Measurements from ENCODE around the gene TEX29.

The TEX29 gene

GRCh38 chr13:111367340-111367739, 46.9 kb downstream of the TEX29 start:
- Histone ChIP-seq H3F3A (ENCODE audit: low read depth) (no peaks in the 10 kb centered on the region), H3K79me2 (ENCODE audit: insufficient read depth, low read length) (no peaks in the 10 kb centered on the region), H3K27me3 (ENCODE audit: insufficient read depth, low read length, poor library complexity, severe bottlenecking) (no peaks in the 10 kb centered on the region), H3K4me1 (ENCODE audit: insufficient read depth, low read length, poor library complexity, severe bottlenecking) (no peaks in the 10 kb centered on the region), H4K20me1 (ENCODE audit: insufficient read depth, low read length, poor library complexity, severe bottlenecking) (no peaks in the 10 kb centered on the region), H3K36me3 (ENCODE audit: insufficient read depth, low read length) (no peaks in the 10 kb centered on the region), H2AFZ (ENCODE audit: low read length) (no peak overlapping the region), H3K9me2 (replicated peaks; ENCODE audit: low read depth, low read length) (no peaks in the 10 kb centered on the region), H3K4me2 (ENCODE audit: low read depth, low read length, poor library complexity, severe bottlenecking) (no peak overlapping the region), H3K9me3 (ENCODE audit: insufficient read depth, low read depth, low read length) (no peaks in the 10 kb centered on the region), H3K9ac (ENCODE audit: low read depth, low read length, poor library complexity, severe bottlenecking) (no peak overlapping the region), H3K4me3 (ENCODE audit: low read length, poor library complexity, severe bottlenecking) (no peak overlapping the region)
- no peak for TF ChIP-seq EZH2phosphoT487 (IDR thresholded peaks at IDR 0.05; ENCODE audit: borderline replicate concordance)
- no peak for TF ChIP-seq CTCF (conservative IDR thresholded peaks at IDR 0.05; ENCODE audit: low read length)

- H3K4me2 ChIP-seq (ENCODE audit: low read depth, low read length, poor library complexity, severe bottlenecking) = no peak overlapping the region
- H3K79me2 ChIP-seq (ENCODE audit: insufficient read depth, low read length) = no peaks in the 10 kb centered on the region
- H3K9me3 ChIP-seq (ENCODE audit: insufficient read depth, low read depth, low read length) = no peaks in the 10 kb centered on the region
- no peak overlapping the region for H3K4me3 ChIP-seq (ENCODE audit: low read length, poor library complexity, severe bottlenecking)
- no peaks in the 10 kb centered on the region for H3K9me2 ChIP-seq (replicated peaks; ENCODE audit: low read depth, low read length)
- TF ChIP-seq EZH2phosphoT487 (IDR thresholded peaks at IDR 0.05; ENCODE audit: borderline replicate concordance) (no peak), CTCF (conservative IDR thresholded peaks at IDR 0.05; ENCODE audit: low read length) (no peak)
- no peaks in the 10 kb centered on the region for H4K20me1 ChIP-seq (ENCODE audit: insufficient read depth, low read length, poor library complexity, severe bottlenecking)
- no peaks in the 10 kb centered on the region for H3K36me3 ChIP-seq (ENCODE audit: insufficient read depth, low read length)
- H3K27me3 ChIP-seq (ENCODE audit: insufficient read depth, low read length, poor library complexity, severe bottlenecking) = no peaks in the 10 kb centered on the region
- H3F3A ChIP-seq (ENCODE audit: low read depth) = no peaks in the 10 kb centered on the region
- no peak overlapping the region for H3K9ac ChIP-seq (ENCODE audit: low read depth, low read length, poor library complexity, severe bottlenecking)
- peaks cover 3% of the 10 kb centered on the region for H3K4me1 ChIP-seq (ENCODE audit: insufficient read depth, low read length, poor library complexity, severe bottlenecking)
- no peak overlapping the region for H2AFZ ChIP-seq (ENCODE audit: low read length)
These were observed 47.6 kb downstream of the TEX29 start for GRCh38 chr13:111368091-111368490.

GRCh38 chr13:111370147-111370546, 49.7 kb downstream of the TEX29 start:
- H3K79me2 ChIP-seq (ENCODE audit: insufficient read depth, low read length) = no peaks in the 10 kb centered on the region
- no peak overlapping the region for H3K9ac ChIP-seq (ENCODE audit: low read depth, low read length, poor library complexity, severe bottlenecking)
- no peak for TF ChIP-seq CTCF (conservative IDR thresholded peaks at IDR 0.05; ENCODE audit: low read length)
- no peak for TF ChIP-seq EZH2phosphoT487 (IDR thresholded peaks at IDR 0.05; ENCODE audit: borderline replicate concordance)
- no peak overlapping the region for H2AFZ ChIP-seq (ENCODE audit: low read length)
- H3K9me3 ChIP-seq (ENCODE audit: insufficient read depth, low read depth, low read length) = no peaks in the 10 kb centered on the region
- no peaks in the 10 kb centered on the region for H3F3A ChIP-seq (ENCODE audit: low read depth)
- H3K4me2 ChIP-seq (ENCODE audit: low read depth, low read length, poor library complexity, severe bottlenecking) = no peak overlapping the region
- H3K4me1 ChIP-seq (ENCODE audit: insufficient read depth, low read length, poor library complexity, severe bottlenecking) = peaks cover 10% of the 10 kb centered on the region
- no peaks in the 10 kb centered on the region for H4K20me1 ChIP-seq (ENCODE audit: insufficient read depth, low read length, poor library complexity, severe bottlenecking)
- H3K9me2 ChIP-seq (replicated peaks; ENCODE audit: low read depth, low read length) = no peaks in the 10 kb centered on the region
- no peak overlapping the region for H3K4me3 ChIP-seq (ENCODE audit: low read length, poor library complexity, severe bottlenecking)
- H3K27me3 ChIP-seq (ENCODE audit: insufficient read depth, low read length, poor library complexity, severe bottlenecking) = no peaks in the 10 kb centered on the region
- H3K36me3 ChIP-seq (ENCODE audit: insufficient read depth, low read length) = no peaks in the 10 kb centered on the region
